ENCODE data around the gene DOCK8. TPM values are rescaled to one million over a fixed set of nuclear protein-coding genes. Genes with fewer than 3 reads are reported as not detected.

Gene DOCK8
- total and polyA plus RNA-seq, 2 experiments from 2014 or later, result not detected

GRCh38 chr9:447230-448025, 232.8 kb downstream of the DOCK8 start:
- H4K20me1 ChIP-seq (ENCODE audit: insufficient read depth), result no peaks in the 10 kb centered on the region
- no peaks in the 10 kb centered on the region for H3K9me2 ChIP-seq (ENCODE audit: insufficient read depth)
- H2AFZ ChIP-seq, result no peak overlapping the region
- H3K27ac ChIP-seq, result no peak overlapping the region
- no peaks in the 10 kb centered on the region for H3K4me1 ChIP-seq (ENCODE audit: insufficient read depth)
- H3K4me3 ChIP-seq, result no peak overlapping the region
- 27 to 29% methylated on average over 4 of the region's 4 CpGs for WGBS, 2 experiments (ENCODE audit: low coverage in 1 of 2, low lambda C conversion rate in 2 of 2, missing lambda C conversion rate in 2 of 2)
- H3K9me3 ChIP-seq (ENCODE audit: low read depth), result no peaks in the 10 kb centered on the region
- H3K9ac ChIP-seq, result no peak overlapping the region
- no peaks in the 10 kb centered on the region for H3K27me3 ChIP-seq (replicated peaks; ENCODE audit: insufficient read depth)
- peak; percentile 48 for DNase-seq
- no peaks in the 10 kb centered on the region for H3F3A ChIP-seq (ENCODE audit: insufficient read depth)
- in situ Hi-C loops (cut with MboI), result no loop called here
- H3K36me3 ChIP-seq (ENCODE audit: low read depth), result no peaks in the 10 kb centered on the region
- no peak overlapping the region for H3K4me2 ChIP-seq (ENCODE audit: unreplicated experiment)
- no peaks in the 10 kb centered on the region for H3K79me2 ChIP-seq (ENCODE audit: insufficient read depth)
- TF ChIP-seq EZH2phosphoT487 (IDR thresholded peaks at IDR 0.05; ENCODE audit: insufficient read depth, low read depth) (no peak), EZH2 (IDR thresholded peaks at IDR 0.05; ENCODE audit: insufficient read depth, poor library complexity, severe bottlenecking) (no peak)

- Histone ChIP-seq H3K4me3 (no peak overlapping the region), H3K36me3 (ENCODE audit: low read depth) (no peaks in the 10 kb centered on the region), H3K27ac (no peak overlapping the region), H3K9me2 (ENCODE audit: insufficient read depth) (no peaks in the 10 kb centered on the region), H3K27me3 (replicated peaks; ENCODE audit: insufficient read depth) (no peaks in the 10 kb centered on the region), H3K4me2 (ENCODE audit: unreplicated experiment) (no peak overlapping the region), H4K20me1 (ENCODE audit: insufficient read depth) (no peaks in the 10 kb centered on the region), H3F3A (ENCODE audit: insufficient read depth) (no peaks in the 10 kb centered on the region), H3K9ac (no peak overlapping the region), H3K79me2 (ENCODE audit: insufficient read depth) (no peaks in the 10 kb centered on the region), H3K4me1 (ENCODE audit: insufficient read depth) (no peaks in the 10 kb centered on the region), H2AFZ (no peak overlapping the region), H3K9me3 (ENCODE audit: low read depth) (no peaks in the 10 kb centered on the region)
- 47 to 63% methylated on average over 2 of the region's 2 CpGs for WGBS, 2 experiments (ENCODE audit: low coverage in 1 of 2, low lambda C conversion rate in 2 of 2, missing lambda C conversion rate in 2 of 2)
- in situ Hi-C loops (cut with MboI), result no loop called here
- no peak for DNase-seq
- TF ChIP-seq EZH2phosphoT487 (IDR thresholded peaks at IDR 0.05; ENCODE audit: insufficient read depth, low read depth) (no peak), EZH2 (IDR thresholded peaks at IDR 0.05; ENCODE audit: insufficient read depth, poor library complexity, severe bottlenecking) (no peak)
Observed at GRCh38 chr9:450057-450456, 235.4 kb downstream of the DOCK8 start.

GRCh38 chr9:450561-450960, 235.9 kb downstream of the DOCK8 start:
- Histone ChIP-seq H3K27me3 (replicated peaks; ENCODE audit: insufficient read depth) (no peaks in the 10 kb centered on the region), H3K9ac (no peak overlapping the region), H3K4me3 (no peak overlapping the region), H2AFZ (no peak overlapping the region), H3F3A (ENCODE audit: insufficient read depth) (no peaks in the 10 kb centered on the region), H3K27ac (no peak overlapping the region), H3K4me2 (ENCODE audit: unreplicated experiment) (no peak overlapping the region), H4K20me1 (ENCODE audit: insufficient read depth) (no peaks in the 10 kb centered on the region), H3K79me2 (ENCODE audit: insufficient read depth) (no peaks in the 10 kb centered on the region), H3K36me3 (ENCODE audit: low read depth) (no peaks in the 10 kb centered on the region), H3K9me3 (ENCODE audit: low read depth) (no peaks in the 10 kb centered on the region), H3K4me1 (ENCODE audit: insufficient read depth) (no peaks in the 10 kb centered on the region), H3K9me2 (ENCODE audit: insufficient read depth) (no peaks in the 10 kb centered on the region)
- 33 to 38% methylated on average over 4 of the region's 4 CpGs for WGBS, 2 experiments (ENCODE audit: low coverage in 1 of 2, low lambda C conversion rate in 2 of 2, missing lambda C conversion rate in 2 of 2)
- TF ChIP-seq EZH2phosphoT487 (IDR thresholded peaks at IDR 0.05; ENCODE audit: insufficient read depth, low read depth), result no peak
- no peak for TF ChIP-seq EZH2 (IDR thresholded peaks at IDR 0.05; ENCODE audit: insufficient read depth, poor library complexity, severe bottlenecking)
- no peak for DNase-seq
- in situ Hi-C loops (cut with MboI), result no loop called here

GRCh38 chr9:453832-454231, 239.2 kb downstream of the DOCK8 start:
- no peaks in the 10 kb centered on the region for H3K9me2 ChIP-seq (ENCODE audit: insufficient read depth)
- no peak overlapping the region for H3K9ac ChIP-seq
- in situ Hi-C loops (cut with MboI), result no loop called here
- H3K4me3 ChIP-seq, result no peak overlapping the region
- H3K9me3 ChIP-seq (ENCODE audit: low read depth), result no peaks in the 10 kb centered on the region
- no peak overlapping the region for H3K4me2 ChIP-seq (ENCODE audit: unreplicated experiment)
- DNase-seq, result no peak
- no peak overlapping the region for H2AFZ ChIP-seq
- H4K20me1 ChIP-seq (ENCODE audit: insufficient read depth), result no peaks in the 10 kb centered on the region
- TF ChIP-seq EZH2phosphoT487 (IDR thresholded peaks at IDR 0.05; ENCODE audit: insufficient read depth, low read depth), result no peak
- no peak for TF ChIP-seq EZH2 (IDR thresholded peaks at IDR 0.05; ENCODE audit: insufficient read depth, poor library complexity, severe bottlenecking)
- H3K4me1 ChIP-seq (ENCODE audit: insufficient read depth), result no peaks in the 10 kb centered on the region
- H3K36me3 ChIP-seq (ENCODE audit: low read depth), result no peaks in the 10 kb centered on the region
- no peak overlapping the region for H3K27ac ChIP-seq
- H3F3A ChIP-seq (ENCODE audit: insufficient read depth), result no peaks in the 10 kb centered on the region
- H3K79me2 ChIP-seq (ENCODE audit: insufficient read depth), result no peaks in the 10 kb centered on the region
- WGBS, 2 experiments (ENCODE audit: low coverage in 1 of 2, low lambda C conversion rate in 2 of 2, missing lambda C conversion rate in 2 of 2), result 10 to 20% methylated on average over 3 of the region's 3 CpGs
- no peaks in the 10 kb centered on the region for H3K27me3 ChIP-seq (replicated peaks; ENCODE audit: insufficient read depth)

Measured in GM23248 (cell line).